Measurements from ENCODE around the gene BACH2. TPM values are rescaled to one million over a fixed set of nuclear protein-coding genes. Genes with fewer than 3 reads are reported as not detected.

BACH2 gene
- polyA plus RNA-seq, 1 experiment: 0.10 TPM

DNA sequence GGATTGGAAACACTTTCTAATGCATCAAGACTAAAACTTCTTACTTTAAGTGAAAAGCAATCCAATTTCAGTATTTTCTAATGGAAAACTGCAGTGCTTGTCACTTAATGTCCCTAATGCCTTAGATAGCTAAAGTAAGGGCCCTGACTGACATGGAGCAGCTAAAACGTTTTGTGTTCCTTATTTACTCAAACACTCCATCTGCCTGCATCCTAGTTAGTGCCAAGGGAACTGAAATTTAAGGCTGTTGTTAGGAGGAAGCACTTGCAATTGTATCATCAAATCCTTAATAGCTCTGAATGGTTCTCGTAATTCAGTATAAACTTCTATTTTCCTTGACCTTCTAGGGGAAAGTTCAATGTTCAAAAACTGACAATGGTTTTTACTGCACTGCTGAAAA lies 274.9 kb downstream of the BACH2 start:
- ChIA-PET POLR2A (no interaction called here), CTCF (no interaction called here)
- DNase-seq (ENCODE audit: low read depth): no peak
- Histone ChIP-seq H3K36me3 (ENCODE audit: control insufficient read depth, insufficient read depth, low read length) (no peaks in the 10 kb centered on the region), H3K27me3 (ENCODE audit: control insufficient read depth, insufficient read depth, low read length) (no peaks in the 10 kb centered on the region), H3K4me3 (ENCODE audit: low read depth, low read length) (no peak overlapping the region)
- no peak for TF ChIP-seq CTCF (IDR thresholded peaks at IDR 0.05; ENCODE audit: insufficient read depth, low read depth, low read length)

DNA sequence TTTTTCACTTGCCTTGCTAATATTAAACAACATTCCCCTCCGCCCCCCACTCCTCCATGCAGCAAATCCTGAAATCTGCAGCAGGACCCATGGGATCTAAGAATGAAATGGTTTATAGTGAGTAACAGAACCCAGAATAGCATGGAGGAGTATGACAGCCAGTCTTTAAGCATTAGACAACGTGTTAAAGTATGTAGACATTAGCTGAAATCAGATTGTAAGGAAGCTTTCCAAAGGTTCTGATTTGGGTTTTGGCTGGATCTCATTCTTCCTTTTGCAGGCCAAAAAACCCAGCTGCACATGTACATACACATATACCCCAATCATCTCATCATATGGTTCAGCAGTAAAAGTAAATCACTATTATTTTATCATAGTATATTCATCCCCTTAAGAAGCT lies 275.9 kb downstream of the BACH2 start:
- DNase-seq (ENCODE audit: low read depth): no peak
- ChIA-PET POLR2A (no interaction called here), CTCF (no interaction called here)
- no peak for TF ChIP-seq CTCF (IDR thresholded peaks at IDR 0.05; ENCODE audit: insufficient read depth, low read depth, low read length)
- H3K4me3 ChIP-seq (ENCODE audit: low read depth, low read length): no peak overlapping the region
- H3K27me3 ChIP-seq (ENCODE audit: control insufficient read depth, insufficient read depth, low read length): no peaks in the 10 kb centered on the region
- no peaks in the 10 kb centered on the region for H3K36me3 ChIP-seq (ENCODE audit: control insufficient read depth, insufficient read depth, low read length)

DNA sequence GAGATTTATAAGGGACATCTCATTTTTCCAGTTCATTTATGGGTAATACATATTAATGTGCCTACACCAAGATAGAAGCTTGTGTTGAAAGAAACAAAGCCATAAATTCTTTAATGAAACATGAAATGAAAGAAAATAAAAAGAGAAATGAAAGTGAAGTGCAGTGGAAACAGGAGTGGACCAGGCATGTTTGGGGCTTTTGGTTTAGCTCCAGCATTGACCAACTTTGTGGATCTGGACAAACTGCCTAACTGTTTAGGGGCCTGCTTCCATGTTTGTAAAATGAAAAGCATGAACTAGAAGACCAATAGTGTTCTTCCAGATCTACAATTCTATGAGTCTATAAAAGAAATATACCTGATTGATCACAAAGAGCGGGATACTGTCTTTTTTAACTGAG lies 277.4 kb downstream of the BACH2 start:
- Histone ChIP-seq H3K4me3 (ENCODE audit: low read depth, low read length) (no peak overlapping the region), H3K27me3 (ENCODE audit: control insufficient read depth, insufficient read depth, low read length) (no peaks in the 10 kb centered on the region), H3K36me3 (ENCODE audit: control insufficient read depth, insufficient read depth, low read length) (no peaks in the 10 kb centered on the region)
- CTCF ChIA-PET: interaction anchor here (0.8 kb wide), 1 partner anchor 10 kb away, joined by 3 read pairs; no protein-coding TSS in a partner anchor
- no peak for DNase-seq (ENCODE audit: low read depth)
- POLR2A ChIA-PET: no interaction called here
- TF ChIP-seq CTCF (IDR thresholded peaks at IDR 0.05; ENCODE audit: insufficient read depth, low read depth, low read length): no peak

DNA sequence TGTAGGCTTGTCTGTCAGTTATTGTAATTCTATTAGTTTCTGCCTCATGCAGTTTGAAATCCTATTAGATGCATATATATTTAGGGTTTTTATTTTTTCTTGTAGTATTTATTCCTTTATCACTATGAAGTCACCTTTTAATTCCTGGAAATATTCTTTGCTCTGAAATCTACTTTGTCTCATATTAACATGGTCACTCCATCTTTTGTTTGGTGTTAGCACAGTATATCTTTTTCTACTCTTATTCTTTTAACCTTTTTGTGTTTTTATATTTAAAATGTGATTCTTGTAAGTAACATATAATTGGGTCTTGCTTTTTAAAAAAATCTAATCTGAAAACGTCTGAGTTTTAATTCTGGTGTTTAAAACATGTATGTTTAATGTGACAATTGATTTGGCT lies 280.8 kb downstream of the BACH2 start:
- TF ChIP-seq CTCF (IDR thresholded peaks at IDR 0.05; ENCODE audit: insufficient read depth, low read depth, low read length): no peak
- Histone ChIP-seq H3K4me3 (ENCODE audit: low read depth, low read length) (no peak overlapping the region), H3K27me3 (ENCODE audit: control insufficient read depth, insufficient read depth, low read length) (no peaks in the 10 kb centered on the region), H3K36me3 (ENCODE audit: control insufficient read depth, insufficient read depth, low read length) (no peaks in the 10 kb centered on the region)
- ChIA-PET POLR2A (no interaction called here), CTCF (no interaction called here)
- no peak for DNase-seq (ENCODE audit: low read depth)

DNA sequence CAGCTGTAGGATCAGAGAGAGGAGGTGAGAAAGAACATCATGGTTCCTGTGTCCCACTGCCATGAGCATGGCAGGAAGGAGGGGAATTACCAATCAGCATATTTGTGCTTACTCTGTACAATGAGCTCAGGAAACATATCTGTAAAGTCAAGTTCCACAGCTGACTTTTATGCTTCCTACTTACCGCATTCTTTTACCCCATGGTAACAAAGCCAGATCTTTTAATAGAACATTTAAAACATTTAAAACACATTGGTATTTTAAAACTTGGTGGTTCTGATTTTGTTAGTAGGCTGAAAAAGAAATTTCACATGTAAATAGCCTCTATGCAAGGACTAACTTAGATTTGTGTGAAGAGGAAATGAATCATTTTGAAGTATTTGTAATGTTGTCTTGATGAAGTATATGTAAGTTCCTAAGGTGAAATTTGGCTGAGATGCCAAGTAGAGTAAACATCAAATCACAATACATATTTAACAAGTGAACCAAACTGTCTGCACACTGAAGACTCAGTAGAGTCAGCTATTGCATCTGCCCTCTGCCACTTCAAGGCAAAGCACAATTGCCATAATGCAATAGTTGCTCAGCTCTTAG lies 287.6 kb downstream of the BACH2 start:
- Histone ChIP-seq H3K4me3 (ENCODE audit: low read depth, low read length) (no peak overlapping the region), H3K27me3 (ENCODE audit: control insufficient read depth, insufficient read depth, low read length) (no peaks in the 10 kb centered on the region), H3K36me3 (ENCODE audit: control insufficient read depth, insufficient read depth, low read length) (no peaks in the 10 kb centered on the region)
- POLR2A ChIA-PET: interaction anchor here (0.6 kb wide), 1 partner anchor 103 kb away, joined by 4 read pairs; no protein-coding TSS in a partner anchor
- peak; percentile 46 for DNase-seq (ENCODE audit: low read depth)
- TF ChIP-seq CTCF (IDR thresholded peaks at IDR 0.05; ENCODE audit: insufficient read depth, low read depth, low read length): no peak
- CTCF ChIA-PET: interaction anchor here (0.6 to 1.0 kb wide), 3 partner anchors 9 to 31 kb away, joined by 3 to 5 read pairs (median 3); no protein-coding TSS in a partner anchor

All from BJ (cell line).